ENCODE measurements around the gene MAB21L4.

DNA sequence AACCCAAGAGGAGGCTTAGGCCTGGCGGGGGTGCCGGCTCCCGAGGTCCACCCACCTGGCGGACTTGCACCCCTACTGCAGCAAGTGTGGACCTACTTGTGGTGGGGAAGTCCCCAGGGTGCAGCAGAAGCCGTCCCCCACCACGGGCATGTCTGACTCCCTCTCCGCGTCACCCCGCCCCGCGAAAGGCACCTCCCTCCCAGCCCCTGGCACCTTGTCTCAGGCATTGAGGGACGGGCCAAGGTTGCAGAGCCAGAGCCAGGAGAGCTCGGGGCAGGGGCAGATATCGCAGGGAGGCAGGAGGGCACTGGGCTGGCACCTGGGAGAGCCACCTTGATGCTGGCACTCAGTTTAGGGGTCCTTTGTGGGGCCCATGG lies 29.2 kb upstream of the MAB21L4 start:
- TF ChIP-seq, protein P1, sequence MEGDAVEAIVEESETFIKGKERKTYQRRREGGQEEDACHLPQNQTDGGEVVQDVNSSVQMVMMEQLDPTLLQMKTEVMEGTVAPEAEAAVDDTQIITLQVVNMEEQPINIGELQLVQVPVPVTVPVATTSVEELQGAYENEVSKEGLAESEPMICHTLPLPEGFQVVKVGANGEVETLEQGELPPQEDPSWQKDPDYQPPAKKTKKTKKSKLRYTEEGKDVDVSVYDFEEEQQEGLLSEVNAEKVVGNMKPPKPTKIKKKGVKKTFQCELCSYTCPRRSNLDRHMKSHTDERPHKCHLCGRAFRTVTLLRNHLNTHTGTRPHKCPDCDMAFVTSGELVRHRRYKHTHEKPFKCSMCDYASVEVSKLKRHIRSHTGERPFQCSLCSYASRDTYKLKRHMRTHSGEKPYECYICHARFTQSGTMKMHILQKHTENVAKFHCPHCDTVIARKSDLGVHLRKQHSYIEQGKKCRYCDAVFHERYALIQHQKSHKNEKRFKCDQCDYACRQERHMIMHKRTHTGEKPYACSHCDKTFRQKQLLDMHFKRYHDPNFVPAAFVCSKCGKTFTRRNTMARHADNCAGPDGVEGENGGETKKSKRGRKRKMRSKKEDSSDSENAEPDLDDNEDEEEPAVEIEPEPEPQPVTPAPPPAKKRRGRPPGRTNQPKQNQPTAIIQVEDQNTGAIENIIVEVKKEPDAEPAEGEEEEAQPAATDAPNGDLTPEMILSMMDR (IDR thresholded peaks at IDR 0.05 in 8 of 11, conservative IDR thresholded peaks at IDR 0.05 in 3 of 11) = no peak
- TF ChIP-seq POLR2A (IDR thresholded peaks at IDR 0.05) = no peak
